ENCODE results near the gene TMEM51. TPM values are rescaled to one million over a fixed set of nuclear protein-coding genes. Genes with fewer than 3 reads are reported as not detected.
A peak's percentile ranks its signal among the peaks of the same experiment; 100 is the strongest.

The TMEM51 gene
- polyA plus RNA-seq (2013) = 17.2 and 18.7 TPM in 2 replicates

GRCh38 chr1:15153184-15153841, at the start of gene TMEM51:
TMEM51 (plus strand) TSS chr1:15153747; CDS start chr1:15215088, 61,341 bp downstream.
- peak within 1 kb of the TSS; percentile 55 for H2BK120ac ChIP-seq (ENCODE audit: insufficient read depth, low read length, poor library complexity)
- H3K4ac ChIP-seq (ENCODE audit: low read depth, low read length) = peak within 1 kb of the TSS; percentile 39
- peak within 1 kb of the TSS; percentile 75 for H3K18ac ChIP-seq (ENCODE audit: low read length)
- H3K9me3 ChIP-seq (ENCODE audit: insufficient read depth, low read depth, low read length) = peaks cover 2% of the 10 kb centered on the region
- H3K14ac ChIP-seq (ENCODE audit: low read length) = peak within 1 kb of the TSS; percentile 63
- WGBS (ENCODE audit: extremely low coverage, insufficient coverage, insufficient read length) = no CpG with 5 or more reads among the region's 56 CpGs
- peak within 1 kb of the TSS; percentile 69 for H4K8ac ChIP-seq (ENCODE audit: low read depth, low read length)
- peak within 1 kb of the TSS; percentile 78 for H3K4me3 ChIP-seq (ENCODE audit: low read depth, low read length)
- peaks cover 12% of the 10 kb centered on the region for H3K79me1 ChIP-seq (ENCODE audit: low read length)
- H4K91ac ChIP-seq (ENCODE audit: low read depth, low read length) = peak within 1 kb of the TSS; percentile 71
- H2BK5ac ChIP-seq (ENCODE audit: low read depth, low read length, poor library complexity) = peak within 1 kb of the TSS; percentile 52
- H3K36me3 ChIP-seq (ENCODE audit: control insufficient read depth in 1 of 2, insufficient read depth in 2 of 2, low read length in 2 of 2) = no peaks in the 10 kb centered on the region
- peak within 1 kb of the TSS; percentile 39 for H2BK12ac ChIP-seq (ENCODE audit: low read length)
- peak within 1 kb of the TSS; percentile 90 for H3K4me2 ChIP-seq (ENCODE audit: low read length)
- no peak within 1 kb of the TSS for H2AK5ac ChIP-seq (ENCODE audit: low read length)
- peaks cover 4% of the 10 kb centered on the region for H3K79me2 ChIP-seq (ENCODE audit: control insufficient read depth, insufficient read depth, low read length, poor library complexity)
- peak within 1 kb of the TSS; percentile 50 for H4K12ac ChIP-seq (ENCODE audit: low read depth, low read length)
- peak within 1 kb of the TSS; percentile 63 for H3K27ac ChIP-seq (ENCODE audit: low read depth, low read length)
- H3K23ac ChIP-seq (ENCODE audit: low read length) = no peak within 1 kb of the TSS
- H3K9ac ChIP-seq (ENCODE audit: low read length) = peak within 1 kb of the TSS; percentile 73
- peak within 1 kb of the TSS; percentile 62 for H2AFZ ChIP-seq (ENCODE audit: insufficient read depth, low read length, poor library complexity)
- DNase-seq = peak; percentile 79
- peaks cover 12 to 32% of the 10 kb centered on the region in 2 experiments for H3K4me1 ChIP-seq (ENCODE audit: control insufficient read depth in 1 of 2, insufficient read depth in 2 of 2, low read length in 2 of 2)
- H3K27me3 ChIP-seq (ENCODE audit: insufficient read depth, low read length) = no peaks in the 10 kb centered on the region

GRCh38 chr1:15103906-15104305, 49.6 kb upstream of the TMEM51 start:
- H3K4ac ChIP-seq (ENCODE audit: low read depth, low read length) = no peak overlapping the region
- H2BK120ac ChIP-seq (ENCODE audit: insufficient read depth, low read length, poor library complexity) = no peak overlapping the region
- no peak overlapping the region for H3K4me2 ChIP-seq (ENCODE audit: low read length)
- no peak overlapping the region for H4K12ac ChIP-seq (ENCODE audit: low read depth, low read length)
- no peak overlapping the region for H2BK5ac ChIP-seq (ENCODE audit: low read depth, low read length, poor library complexity)
- H4K91ac ChIP-seq (ENCODE audit: low read depth, low read length) = no peak overlapping the region
- no peak for DNase-seq
- H3K27ac ChIP-seq (ENCODE audit: low read depth, low read length) = no peak overlapping the region
- H2AFZ ChIP-seq (ENCODE audit: insufficient read depth, low read length, poor library complexity) = no peak overlapping the region
- H3K4me3 ChIP-seq (ENCODE audit: low read depth, low read length) = no peak overlapping the region
- no peak overlapping the region for H2AK5ac ChIP-seq (ENCODE audit: low read length)
- no peak overlapping the region for H2BK12ac ChIP-seq (ENCODE audit: low read length)
- H3K14ac ChIP-seq (ENCODE audit: low read length) = no peak overlapping the region
- peaks cover 8% of the 10 kb centered on the region for H3K9me3 ChIP-seq (ENCODE audit: insufficient read depth, low read depth, low read length)
- no peaks in the 10 kb centered on the region for H3K4me1 ChIP-seq (ENCODE audit: control insufficient read depth in 1 of 2, insufficient read depth in 2 of 2, low read length in 2 of 2)
- no peaks in the 10 kb centered on the region for H3K36me3 ChIP-seq (ENCODE audit: control insufficient read depth in 1 of 2, insufficient read depth in 2 of 2, low read length in 2 of 2)
- H3K23ac ChIP-seq (ENCODE audit: low read length) = no peak overlapping the region
- H3K79me1 ChIP-seq (ENCODE audit: low read length) = no peaks in the 10 kb centered on the region
- no CpG with 5 or more reads among the region's 10 CpGs for WGBS (ENCODE audit: extremely low coverage, insufficient coverage, insufficient read length)
- no peaks in the 10 kb centered on the region for H3K27me3 ChIP-seq (ENCODE audit: insufficient read depth, low read length)
- H4K8ac ChIP-seq (ENCODE audit: low read depth, low read length) = no peak overlapping the region
- H3K9ac ChIP-seq (ENCODE audit: low read length) = no peak overlapping the region
- H3K79me2 ChIP-seq (ENCODE audit: control insufficient read depth, insufficient read depth, low read length, poor library complexity) = no peaks in the 10 kb centered on the region
- H3K18ac ChIP-seq (ENCODE audit: low read length) = no peak overlapping the region

- H4K8ac ChIP-seq (ENCODE audit: low read depth, low read length) = no peak overlapping the region
- H3K4me2 ChIP-seq (ENCODE audit: low read length) = no peak overlapping the region
- no peaks in the 10 kb centered on the region for H3K79me1 ChIP-seq (ENCODE audit: low read length)
- no peak overlapping the region for H2BK12ac ChIP-seq (ENCODE audit: low read length)
- no peak overlapping the region for H3K27ac ChIP-seq (ENCODE audit: low read depth, low read length)
- H3K79me2 ChIP-seq (ENCODE audit: control insufficient read depth, insufficient read depth, low read length, poor library complexity) = no peaks in the 10 kb centered on the region
- no peak overlapping the region for H3K4me3 ChIP-seq (ENCODE audit: low read depth, low read length)
- no peak overlapping the region for H3K23ac ChIP-seq (ENCODE audit: low read length)
- H4K91ac ChIP-seq (ENCODE audit: low read depth, low read length) = no peak overlapping the region
- H3K36me3 ChIP-seq (ENCODE audit: control insufficient read depth in 1 of 2, insufficient read depth in 2 of 2, low read length in 2 of 2) = no peaks in the 10 kb centered on the region
- H3K14ac ChIP-seq (ENCODE audit: low read length) = no peak overlapping the region
- H3K4me1 ChIP-seq (ENCODE audit: control insufficient read depth in 1 of 2, insufficient read depth in 2 of 2, low read length in 2 of 2) = no peaks in the 10 kb centered on the region
- H3K9me3 ChIP-seq (ENCODE audit: insufficient read depth, low read depth, low read length) = peaks cover 7% of the 10 kb centered on the region
- H3K27me3 ChIP-seq (ENCODE audit: insufficient read depth, low read length) = no peaks in the 10 kb centered on the region
- no peak overlapping the region for H2AK5ac ChIP-seq (ENCODE audit: low read length)
- no peak overlapping the region for H3K9ac ChIP-seq (ENCODE audit: low read length)
- H2AFZ ChIP-seq (ENCODE audit: insufficient read depth, low read length, poor library complexity) = no peak overlapping the region
- DNase-seq = no peak
- no peak overlapping the region for H2BK5ac ChIP-seq (ENCODE audit: low read depth, low read length, poor library complexity)
- H4K12ac ChIP-seq (ENCODE audit: low read depth, low read length) = no peak overlapping the region
- H3K4ac ChIP-seq (ENCODE audit: low read depth, low read length) = no peak overlapping the region
- H3K18ac ChIP-seq (ENCODE audit: low read length) = no peak overlapping the region
- no peak overlapping the region for H2BK120ac ChIP-seq (ENCODE audit: insufficient read depth, low read length, poor library complexity)
Measured at GRCh38 chr1:15104768-15105167, 48.8 kb upstream of the TMEM51 start.

GRCh38 chr1:15106608-15107007, 46.9 kb upstream of the TMEM51 start:
- H3K14ac ChIP-seq (ENCODE audit: low read length) = no peak overlapping the region
- H4K91ac ChIP-seq (ENCODE audit: low read depth, low read length) = no peak overlapping the region
- no CpG with 5 or more reads among the region's 7 CpGs for WGBS (ENCODE audit: extremely low coverage, insufficient coverage, insufficient read length)
- no peak overlapping the region for H2BK120ac ChIP-seq (ENCODE audit: insufficient read depth, low read length, poor library complexity)
- no peak overlapping the region for H3K4me3 ChIP-seq (ENCODE audit: low read depth, low read length)
- no peaks in the 10 kb centered on the region for H3K27me3 ChIP-seq (ENCODE audit: insufficient read depth, low read length)
- no peak overlapping the region for H2BK12ac ChIP-seq (ENCODE audit: low read length)
- H3K4ac ChIP-seq (ENCODE audit: low read depth, low read length) = no peak overlapping the region
- H4K12ac ChIP-seq (ENCODE audit: low read depth, low read length) = no peak overlapping the region
- H2AFZ ChIP-seq (ENCODE audit: insufficient read depth, low read length, poor library complexity) = no peak overlapping the region
- H3K9ac ChIP-seq (ENCODE audit: low read length) = no peak overlapping the region
- H2AK5ac ChIP-seq (ENCODE audit: low read length) = no peak overlapping the region
- no peak overlapping the region for H4K8ac ChIP-seq (ENCODE audit: low read depth, low read length)
- H3K79me2 ChIP-seq (ENCODE audit: control insufficient read depth, insufficient read depth, low read length, poor library complexity) = no peaks in the 10 kb centered on the region
- H3K18ac ChIP-seq (ENCODE audit: low read length) = no peak overlapping the region
- H3K79me1 ChIP-seq (ENCODE audit: low read length) = no peaks in the 10 kb centered on the region
- no peak overlapping the region for H2BK5ac ChIP-seq (ENCODE audit: low read depth, low read length, poor library complexity)
- no peak for DNase-seq
- no peak overlapping the region for H3K23ac ChIP-seq (ENCODE audit: low read length)
- no peak overlapping the region for H3K27ac ChIP-seq (ENCODE audit: low read depth, low read length)
- no peaks in the 10 kb centered on the region for H3K36me3 ChIP-seq (ENCODE audit: control insufficient read depth in 1 of 2, insufficient read depth in 2 of 2, low read length in 2 of 2)
- peaks cover 7% of the 10 kb centered on the region for H3K9me3 ChIP-seq (ENCODE audit: insufficient read depth, low read depth, low read length)
- no peaks in the 10 kb centered on the region for H3K4me1 ChIP-seq (ENCODE audit: control insufficient read depth in 1 of 2, insufficient read depth in 2 of 2, low read length in 2 of 2)
- no peak overlapping the region for H3K4me2 ChIP-seq (ENCODE audit: low read length)
